ENCODE results near the gene KPNA6. TPM values are rescaled to one million over a fixed set of nuclear protein-coding genes. Genes with fewer than 3 reads are reported as not detected.
A peak's percentile ranks its signal among the peaks of the same experiment; 100 is the strongest.
"Not testable (repeated sequence)": the region's sequence is repeated elsewhere in the genome, so short reads cannot be mapped to it uniquely, and the experiment has no call there.

KPNA6 gene
- 10 to 100 TPM; 44.6 to 62.8 (median 53.4) TPM for total RNA-seq

- Histone ChIP-seq H3K4me1 (peaks cover 35 to 40% of the 10 kb centered on the region in 2 donors), H3K4me3 (replicated peaks in 1 of 3) (peak within 1 kb of the TSS; percentile 28 to 70 (median 59)), H3K9me3 (no peaks in the 10 kb centered on the region), H3K27ac (peak within 1 kb of the TSS; percentile 32 to 88 (median 83)), H3K27me3 (no peaks in the 10 kb centered on the region), H3K36me3 (no peaks in the 10 kb centered on the region)
- TF ChIP-seq CTCF (IDR thresholded peaks at IDR 0.05) (no peak), POLR2A (IDR thresholded peaks at IDR 0.05) (peak in 1 of 2 donors; percentile 64)
- intact Hi-C loops (cut with DNase I), result no loop called here
- DNase-seq, result peak; percentile 88 to 92
- 1 to 2% methylated on average over 36 to 38 of the region's 45 CpGs for WGBS, 2 donors
These were observed at the start of gene KPNA6 for GRCh38 chr1:32107742-32108661. TSS of gene KPNA6 (plus strand) at chr1:32108056. CDS start at chr1:32108131, 75 bp downstream.

- intact Hi-C loops (cut with DNase I), result loop anchor here (5.0 to 10.0 kb wide), 2 partner anchors 54 to 96 kb away; no protein-coding TSS in a partner anchor
- TF ChIP-seq POLR2A (IDR thresholded peaks at IDR 0.05) (no peak), CTCF (IDR thresholded peaks at IDR 0.05) (no peak)
- no peak for DNase-seq
- H3K4me1 ChIP-seq, result peaks cover 16 to 21% of the 10 kb centered on the region in 2 donors
- H3K9me3 ChIP-seq, result no peaks in the 10 kb centered on the region
- no peak overlapping the region for H3K4me3 ChIP-seq (replicated peaks in 1 of 3)
- peak overlapping the region in 1 of 3 donors; percentile 20 for H3K27ac ChIP-seq
- peaks cover 18 to 19% of the 10 kb centered on the region in 2 donors for H3K36me3 ChIP-seq
- H3K27me3 ChIP-seq, result no peaks in the 10 kb centered on the region
These were observed 46.9 kb upstream of the KPNA6 start for GRCh38 chr1:32060914-32061313.

GRCh38 chr1:32062867-32063230 lies 45.0 kb upstream of the KPNA6 start:
- intact Hi-C loops (cut with DNase I), result loop anchor here (5.0 to 10.0 kb wide), 2 partner anchors 56 to 98 kb away; no protein-coding TSS in a partner anchor
- WGBS, 2 donors, result 50 to 52% methylated on average over 4 of the region's 4 CpGs

GRCh38 chr1:32063261-32063681 lies 44.6 kb upstream of the KPNA6 start:
- peak; percentile 26 to 87 (median 63) for TF ChIP-seq CTCF (IDR thresholded peaks at IDR 0.05)
- TF ChIP-seq POLR2A (IDR thresholded peaks at IDR 0.05), result no peak
- Histone ChIP-seq H3K9me3 (no peaks in the 10 kb centered on the region), H3K4me1 (peaks cover 19 to 37% of the 10 kb centered on the region in 2 donors), H3K27ac (peak overlapping the region; percentile 34 to 77 (median 53)), H3K27me3 (no peaks in the 10 kb centered on the region), H3K4me3 (replicated peaks in 1 of 3) (no peak overlapping the region), H3K36me3 (peaks cover 18 to 19% of the 10 kb centered on the region in 2 donors)
- peak in 1 of 2 donors; percentile 20 for DNase-seq
- intact Hi-C loops (cut with DNase I), result loop anchor here (5.0 to 10.0 kb wide), 2 partner anchors 56 to 98 kb away; no protein-coding TSS in a partner anchor
- 7 to 16% methylated on average over 1 of the region's 1 CpG for WGBS, 2 donors

More at GRCh38 chr1:32062867-32063230, 45.0 kb upstream of the KPNA6 start:
- peaks cover 19 to 33% of the 10 kb centered on the region in 2 donors for H3K4me1 ChIP-seq
- H3K36me3 ChIP-seq, result peaks cover 18 to 19% of the 10 kb centered on the region in 2 donors
- H3K9me3 ChIP-seq, result no peaks in the 10 kb centered on the region
- peak overlapping the region; percentile 34 to 77 (median 53) for H3K27ac ChIP-seq
- H3K27me3 ChIP-seq, result no peaks in the 10 kb centered on the region
- DNase-seq, result no peak
- TF ChIP-seq POLR2A (IDR thresholded peaks at IDR 0.05) (no peak), CTCF (IDR thresholded peaks at IDR 0.05) (no peak)
- H3K4me3 ChIP-seq (replicated peaks in 1 of 3), result no peak overlapping the region

GRCh38 chr1:32065613-32066488 lies 42.0 kb upstream of the KPNA6 start:
- 69 to 79% methylated on average over 21 of the region's 21 CpGs for WGBS, 2 donors
- not testable (repeated sequence) for H3K4me3 ChIP-seq (replicated peaks in 1 of 3); H3K36me3 ChIP-seq; H3K27me3 ChIP-seq; H3K9me3 ChIP-seq
- DNase-seq, result peak; percentile 6 to 11
- intact Hi-C loops (cut with DNase I), result loop anchor here (10.0 kb wide), 1 partner anchor 101 kb away; no protein-coding TSS in a partner anchor
- Histone ChIP-seq H3K27ac (peak overlapping the region in 2 of 3 donors; percentile 20 to 48), H3K4me1 (peaks cover 19 to 47% of the 10 kb centered on the region in 2 donors)
